ENCODE data around the gene EEF1E1. TPM values are rescaled to one million over a fixed set of nuclear protein-coding genes. Genes with fewer than 3 reads are reported as not detected.

The EEF1E1 gene
- total and polyA plus RNA-seq, 9 of the 15 experiments (the other 6 are each of a cell fraction or from before 2014, with no cell fraction given) = 135 to 1,355 (median 327) TPM

- TF ChIP-seq HNRNPK (IDR thresholded peaks at IDR 0.05; ENCODE audit: low read depth, low read length, poor library complexity, severe bottlenecking) (no peak), RBM25 (IDR thresholded peaks at IDR 0.05; ENCODE audit: low read depth, low read length, severe bottlenecking) (peak; percentile 91), SMAD3 (CRISPR knock-in tag; conservative IDR thresholded peaks at IDR 0.05) (no peak), POLR2G (IDR thresholded peaks at IDR 0.05; ENCODE audit: low read depth, low read length) (no peak), NRF1 (conservative IDR thresholded peaks at IDR 0.05 in 1 of 2, IDR thresholded peaks at IDR 0.05 in 1 of 2) (no peak), MEF2D (tag; conservative IDR thresholded peaks at IDR 0.05; ENCODE audit: low read depth) (no peak)
Measured at GRCh38 chr6:8108759-8109539, 6.6 kb upstream of the EEF1E1 start (continued).

- no peak overlapping the region for H3K4me3 ChIP-seq
- H3K9me1 ChIP-seq (ENCODE audit: control insufficient read depth, insufficient read depth, low read length) = no peaks in the 10 kb centered on the region
- H2AFZ ChIP-seq (ENCODE audit: low read depth, low read length) = peak overlapping the region; percentile 74
- H3K79me2 ChIP-seq (ENCODE audit: control insufficient read depth, insufficient read depth, low read length) = no peaks in the 10 kb centered on the region
- ATAC-seq (peak; percentile 85), FAIRE-seq (no peak), DNase-seq (ENCODE audit: extremely low read depth in 1 of 4, low spot score in 3 of 4) (peak; percentile 35 to 58 (median 40))
- H3K4me2 ChIP-seq (ENCODE audit: insufficient read depth, low read length) = peak overlapping the region; percentile 36
- intact Hi-C loops (cut with micrococcal nuclease) (loop anchor here (10.0 kb wide), 1 partner anchor 327 kb away; the partner anchor contains the start of gene SLC35B3), in situ Hi-C loops (cut with MboI) (no loop called here)
- no peaks in the 10 kb centered on the region for H4K20me1 ChIP-seq (replicated peaks; ENCODE audit: control insufficient read depth, insufficient read depth, low read length)
- 0 out of 3 replicates have a peak overlapping the region, but pooled peaks have one; percentile 8 for H3K27ac ChIP-seq (ENCODE audit: extremely low read depth, low read depth, low read length)
- H3K27me3 ChIP-seq (ENCODE audit: control insufficient read depth in 2 of 2, insufficient read depth in 2 of 2, low read length in 2 of 2) = peaks cover 5% of the 10 kb centered on the region in 2 experiments; a peak in 3 of 5 replicates
- peaks cover 0 to 10% of the 10 kb centered on the region in 2 experiments; a peak in 3 of 5 replicates for H3K4me1 ChIP-seq (replicated peaks in 1 of 2; ENCODE audit: control insufficient read depth in 2 of 2, insufficient read depth in 2 of 2, low read length in 2 of 2)
- ChIA-PET CTCF (ENCODE audit: low intra/inter-chr PET ratio) (no interaction called here), POLR2A (no interaction called here)
- WGBS (ENCODE audit: insufficient coverage, low coverage, missing lambda C conversion rate) = 17% methylated on average over 4 of the region's 4 CpGs
- H3K9ac ChIP-seq (ENCODE audit: insufficient read depth in 1 of 2, low read depth in 2 of 2, low read length in 2 of 2) = peak overlapping the region; percentile 12 to 16; a peak in 2 of 4 replicates
- no peaks in the 10 kb centered on the region for H3K36me3 ChIP-seq (ENCODE audit: control insufficient read depth, insufficient read depth, low read length)
- no peaks in the 10 kb centered on the region for H3K9me3 ChIP-seq (replicated peaks; ENCODE audit: control insufficient read depth, insufficient read depth, low read depth, low read length)
- BruUV-seq (replicated peaks) = no TSS peak
- TF ChIP-seq KAT8 (IDR thresholded peaks at IDR 0.05; ENCODE audit: low read depth) (no peak), BRF2 (IDR thresholded peaks at IDR 0.05; ENCODE audit: borderline replicate concordance, insufficient read depth, insufficient read length) (no peak), SP1 (CRISPR knock-in tag; IDR thresholded peaks at IDR 0.05) (no peak), SAFB (IDR thresholded peaks at IDR 0.05; ENCODE audit: borderline replicate concordance, low read depth, low read length) (no peak), NFE2L1 (tag; IDR thresholded peaks at IDR 0.05; ENCODE audit: borderline replicate concordance, low read depth) (no peak), BCL6 (CRISPR knock-in tag; IDR thresholded peaks at IDR 0.05) (no peak), MAFF (IDR thresholded peaks at IDR 0.05; ENCODE audit: low read length) (peak; percentile 66), RBBP5 (IDR thresholded peaks at IDR 0.05; ENCODE audit: borderline replicate concordance, insufficient read depth, low read length, poor library complexity, severe bottlenecking) (no peak), FOXP1 (CRISPR knock-in tag; IDR thresholded peaks at IDR 0.05) (no peak), RBM25 (IDR thresholded peaks at IDR 0.05; ENCODE audit: low read depth, low read length, severe bottlenecking) (peak; percentile 21), TAF7 (tag; IDR thresholded peaks at IDR 0.05) (no peak), ETV1 (tag; conservative IDR thresholded peaks at IDR 0.05; ENCODE audit: low read depth) (peak; percentile 41), ZNF263 (CRISPR knock-in tag; IDR thresholded peaks at IDR 0.05; ENCODE audit: borderline replicate concordance) (no peak), TGIF2 (CRISPR knock-in tag; IDR thresholded peaks at IDR 0.05) (no peak), CC2D1A (IDR thresholded peaks at IDR 0.05) (no peak)
Measured at GRCh38 chr6:8108031-8108660, 5.8 kb upstream of the EEF1E1 start.
